ENCODE results near the gene SMARCA5. TPM values are rescaled to one million over a fixed set of nuclear protein-coding genes. Genes with fewer than 3 reads are reported as not detected.

Gene SMARCA5
- total and polyA plus RNA-seq, 9 of the 15 experiments (the other 6 are each of a cell fraction or from before 2014, with no cell fraction given): 21.6 to 57.8 (median 34.6) TPM

- TF ChIP-seq PRDM10 (IDR thresholded peaks at IDR 0.05; ENCODE audit: partially characterized antibody) (no peak), CBX8 (IDR thresholded peaks at IDR 0.05; ENCODE audit: borderline replicate concordance, extremely low read depth, low read depth, low read length, poor library complexity, severe bottlenecking) (no peak), RBFOX2 (IDR thresholded peaks at IDR 0.05; ENCODE audit: low read depth, low read length) (no peak)
These were observed 17.9 kb downstream of the SMARCA5 start (continued) for GRCh38 chr4:143531380-143531779.

GRCh38 chr4:143531788-143532491 is 18.4 kb downstream of the SMARCA5 start:
- no peaks in the 10 kb centered on the region for H3K4me1 ChIP-seq (replicated peaks in 1 of 2; ENCODE audit: control insufficient read depth in 2 of 2, insufficient read depth in 2 of 2, low read length in 2 of 2)
- ATAC-seq: no peak
- H4K20me1 ChIP-seq (replicated peaks; ENCODE audit: control insufficient read depth, insufficient read depth, low read length): no peaks in the 10 kb centered on the region
- no TSS peak for BruUV-seq (replicated peaks)
- no peaks in the 10 kb centered on the region for H3K9me1 ChIP-seq (ENCODE audit: control insufficient read depth, insufficient read depth, low read length)
- H3K9me3 ChIP-seq (replicated peaks; ENCODE audit: control insufficient read depth, insufficient read depth, low read depth, low read length): no peaks in the 10 kb centered on the region
- TF ChIP-seq EHMT2 (IDR thresholded peaks at IDR 0.05) (no peak), HMGN3 (IDR thresholded peaks at IDR 0.05; ENCODE audit: borderline replicate concordance, extremely low read depth, insufficient read length, low read depth, low read length) (no peak), CTBP1 (IDR thresholded peaks at IDR 0.05; ENCODE audit: borderline replicate concordance) (no peak), ZNF232 (CRISPR knock-in tag; IDR thresholded peaks at IDR 0.05) (no peak), LARP7 (IDR thresholded peaks at IDR 0.05) (no peak), NCOA2 (IDR thresholded peaks at IDR 0.05; ENCODE audit: partially characterized antibody in 2 of 2) (no peak), DEAF1 (CRISPR knock-in tag; IDR thresholded peaks at IDR 0.05) (no peak)
- DNase-seq (ENCODE audit: extremely low read depth in 1 of 4, low spot score in 3 of 4): no peak
- H3K27me3 ChIP-seq (ENCODE audit: control insufficient read depth in 2 of 2, insufficient read depth in 2 of 2, low read length in 2 of 2): no peaks in the 10 kb centered on the region
- no peak overlapping the region for H3K27ac ChIP-seq (ENCODE audit: extremely low read depth, low read depth, low read length)
- H3K79me2 ChIP-seq (ENCODE audit: control insufficient read depth, insufficient read depth, low read length): no peaks in the 10 kb centered on the region
- intact Hi-C loops (cut with micrococcal nuclease) (no loop called here), in situ Hi-C loops (cut with MboI) (no loop called here)
- ChIA-PET POLR2A (no interaction called here), CTCF (ENCODE audit: low intra/inter-chr PET ratio) (no interaction called here)
- no peak overlapping the region for H3K4me3 ChIP-seq
- no peak overlapping the region for H3K9ac ChIP-seq (ENCODE audit: insufficient read depth in 1 of 2, low read depth in 2 of 2, low read length in 2 of 2)
- no peak for FAIRE-seq
- H3K4me2 ChIP-seq (ENCODE audit: insufficient read depth, low read length): no peak overlapping the region
- WGBS (ENCODE audit: insufficient coverage, low coverage, missing lambda C conversion rate): 96% methylated on average over 2 of the region's 2 CpGs
- H2AFZ ChIP-seq (ENCODE audit: low read depth, low read length): no peak overlapping the region
- peaks cover 95% of the 10 kb centered on the region for H3K36me3 ChIP-seq (ENCODE audit: control insufficient read depth, insufficient read depth, low read length)

Measured in K562 (cell line).